GM13976 (cell line): ENCODE results near the gene SFMBT2.
"Not testable (repeated sequence)": the region's sequence is repeated elsewhere in the genome, so short reads cannot be mapped to it uniquely, and the experiment has no call there.

Experiments used
- DNase-seq: peaks from one replicate; pipeline ENCODE4 v3.0.0; 2012; ENCODE audit warnings: low spot score
- CTCF ChIP-seq: IDR thresholded peaks from 2 replicates; pipeline ENCODE4 v1.5.1; 2012; ENCODE audit warnings: borderline replicate concordance, mild to moderate bottlenecking; ENCODE audit not compliant: insufficient read depth; ENCODE audit errors: extremely low read depth, missing control alignments, control extremely low read depth
- in situ Hi-C: fragments of 300-500 bp; cut with MboI; formaldehyde crosslinking; loops from one replicate; pipeline ENCODE4 v1.12.0; 2022; ENCODE audit warnings: low sequenced_read_pairs, mixed read lengths, inconsistent platforms; ENCODE audit not compliant: unreplicated experiment

Gene SFMBT2

GRCh38 chr10:7400068-7400715, 10.6 kb downstream of the SFMBT2 start:
- TF ChIP-seq CTCF: no peak
- no peak for DNase-seq
- in situ Hi-C loops: loop anchor here (10.0 to 25.0 kb wide), 3 partner anchors 135 to 738 kb away; no protein-coding TSS in a partner anchor

GRCh38 chr10:7399533-7399932, 11.3 kb downstream of the SFMBT2 start:
- no peak for TF ChIP-seq CTCF
- in situ Hi-C loops: no loop called here
- DNase-seq: no peak

GRCh38 chr10:7397049-7398035, 13.5 kb downstream of the SFMBT2 start:
- no peak for TF ChIP-seq CTCF
- DNase-seq: no peak
- in situ Hi-C loops: no loop called here

- DNase-seq, in situ Hi-C loops: not testable (repeated sequence)
Measured at GRCh38 chr10:7392301-7392700, 18.5 kb downstream of the SFMBT2 start.

- in situ Hi-C loops: no loop called here
Measured at GRCh38 chr10:7391748-7392147, 19.1 kb downstream of the SFMBT2 start.

GRCh38 chr10:7390689-7391110, 20.1 kb downstream of the SFMBT2 start:
- in situ Hi-C loops, DNase-seq: not testable (repeated sequence)

More at GRCh38 chr10:7391748-7392147, 19.1 kb downstream of the SFMBT2 start:
- no peak for DNase-seq
- no peak for TF ChIP-seq CTCF

GRCh38 chr10:7389844-7390243, 21.0 kb downstream of the SFMBT2 start:
- TF ChIP-seq CTCF: no peak
- in situ Hi-C loops: no loop called here
- DNase-seq: no peak

GRCh38 chr10:7389346-7389745, 21.5 kb downstream of the SFMBT2 start:
- DNase-seq: no peak
- in situ Hi-C loops: no loop called here
- no peak for TF ChIP-seq CTCF
